ENCODE results near the gene OTULINL. TPM values are rescaled to one million over a fixed set of nuclear protein-coding genes. Genes with fewer than 3 reads are reported as not detected.

The OTULINL gene
- total RNA-seq, 2 experiments from 2014 or later = 14.0 to 16.5 TPM

- ChIA-PET CTCF (interaction anchor here (1.3 to 1.5 kb wide), 2 partner anchors 12 to 54 kb away, joined by 4 read pairs; no protein-coding TSS in a partner anchor), POLR2A (no interaction called here)
These were observed 12.9 kb downstream of the OTULINL start for GRCh38 chr5:14594378-14595074.

- CTCF ChIA-PET = interaction anchor here (1.5 kb wide), 1 partner anchor 53 kb away, joined by 4 read pairs; no protein-coding TSS in a partner anchor
- POLR2A ChIA-PET = no interaction called here
These were observed 13.6 kb downstream of the OTULINL start for GRCh38 chr5:14595189-14595588.

- CTCF ChIA-PET = no interaction called here
- POLR2A ChIA-PET = no interaction called here
These were observed 14.3 kb downstream of the OTULINL start for GRCh38 chr5:14595891-14596290.

GRCh38 chr5:14597080-14597479 lies 15.5 kb downstream of the OTULINL start:
- POLR2A ChIA-PET = no interaction called here
- CTCF ChIA-PET = interaction anchor here (0.6 kb wide), 1 partner anchor 15 kb away, joined by 4 read pairs; the partner anchor contains the start of gene OTULINL

- POLR2A ChIA-PET = no interaction called here
These were observed 16.6 kb downstream of the OTULINL start for GRCh38 chr5:14598225-14598624.

GRCh38 chr5:14599476-14600127 lies 18.0 kb downstream of the OTULINL start:
- ChIA-PET POLR2A (no interaction called here), CTCF (no interaction called here)

More at GRCh38 chr5:14598225-14598624, 16.6 kb downstream of the OTULINL start:
- CTCF ChIA-PET = no interaction called here

- POLR2A ChIA-PET = no interaction called here
- CTCF ChIA-PET = no interaction called here
These were observed 19.3 kb downstream of the OTULINL start for GRCh38 chr5:14600846-14601245.

GRCh38 chr5:14603141-14603540 lies 21.5 kb downstream of the OTULINL start:
- ChIA-PET CTCF (no interaction called here), POLR2A (no interaction called here)

- CTCF ChIA-PET = no interaction called here
- POLR2A ChIA-PET = no interaction called here
These were observed 25.5 kb downstream of the OTULINL start for GRCh38 chr5:14607104-14607503.

- CTCF ChIA-PET = no interaction called here
- POLR2A ChIA-PET = no interaction called here
These were observed 26.6 kb downstream of the OTULINL start for GRCh38 chr5:14608169-14608568.

GRCh38 chr5:14611737-14612136 lies 30.1 kb downstream of the OTULINL start:
- CTCF ChIA-PET = no interaction called here
- POLR2A ChIA-PET = no interaction called here

- ChIA-PET POLR2A (no interaction called here), CTCF (no interaction called here)
These were observed 32.9 kb downstream of the OTULINL start for GRCh38 chr5:14614490-14614889.

GRCh38 chr5:14615365-14615764 lies 33.8 kb downstream of the OTULINL start:
- ChIA-PET CTCF (interaction anchor here (0.6 kb wide), 1 partner anchor 9 kb away, joined by 4 read pairs; no protein-coding TSS in a partner anchor), POLR2A (no interaction called here)

- ChIA-PET CTCF (no interaction called here), POLR2A (no interaction called here)
These were observed 35.8 kb downstream of the OTULINL start for GRCh38 chr5:14617441-14617840.

- CTCF ChIA-PET = no interaction called here
- POLR2A ChIA-PET = no interaction called here
These were observed 45.7 kb downstream of the OTULINL start for GRCh38 chr5:14627270-14627669.

GRCh38 chr5:14628346-14628745 lies 46.8 kb downstream of the OTULINL start:
- ChIA-PET POLR2A (no interaction called here), CTCF (no interaction called here)

- ChIA-PET POLR2A (no interaction called here), CTCF (interaction anchor here (0.5 kb wide), 1 partner anchor 13 kb away, joined by 3 read pairs; no protein-coding TSS in a partner anchor)
These were observed 49.1 kb downstream of the OTULINL start for GRCh38 chr5:14630671-14631070.

- ChIA-PET POLR2A (no interaction called here), CTCF (no interaction called here)
These were observed 54.1 kb downstream of the OTULINL start for GRCh38 chr5:14635656-14636055.

GRCh38 chr5:14640765-14641164 lies 59.2 kb downstream of the OTULINL start:
- POLR2A ChIA-PET = no interaction called here
- CTCF ChIA-PET = interaction anchor here (0.8 kb wide), 1 partner anchor 241 kb away, joined by 3 read pairs; no protein-coding TSS in a partner anchor

- CTCF ChIA-PET = interaction anchor here (1.9 kb wide), 1 partner anchor 280 kb away, joined by 5 read pairs; no protein-coding TSS in a partner anchor
- POLR2A ChIA-PET = no interaction called here
These were observed 63.1 kb downstream of the OTULINL start for GRCh38 chr5:14644623-14645237.

- CTCF ChIA-PET = interaction anchor here (1.1 to 4.0 kb wide), 2 partner anchors 277 to 285 kb away, joined by 3 to 45 read pairs; no protein-coding TSS in a partner anchor
- POLR2A ChIA-PET = no interaction called here
These were observed 68.5 kb downstream of the OTULINL start for GRCh38 chr5:14650052-14650451.
